Cardiac muscle cell (in vitro differentiated cells and primary cell): ENCODE measurements around the gene ATAT1. TPM values are rescaled to one million over a fixed set of nuclear protein-coding genes. Genes with fewer than 3 reads are reported as not detected.

Experiments used
- DNase-seq, 2 donors: peaks; one replicate each; pipeline versions ENCODE4 v3.0.0 to v3.0.0-alpha.2; 2010 to 2017; ENCODE audit warnings: low read depth in 1 of 2, low spot score in 1 of 2
- H3K27ac ChIP-seq: fragments of 200-600 bp; sonication (generic); 2 replicates; pipeline ENCODE4 v1.5.1; 2016
- H3K27me3 ChIP-seq: fragments of 200-600 bp; sonication (generic); 2 replicates; pipeline ENCODE4 v1.6.0; 2016; ENCODE audit warnings: control low read depth
- H3K36me3 ChIP-seq: fragments of 200-600 bp; sonication (generic); 2 replicates; pipeline ENCODE4 v1.5.1; 2016; ENCODE audit warnings: control low read depth
- H3K4me1 ChIP-seq: fragments of 200-600 bp; sonication (generic); 2 replicates; pipeline ENCODE4 v1.8.1; 2017; ENCODE audit warnings: low read depth, mild to moderate bottlenecking, mixed run types
- H3K4me3 ChIP-seq: fragments of 200-600 bp; sonication (generic); 2 replicates; pipeline ENCODE4 v1.5.1; 2016; ENCODE audit warnings: mild to moderate bottlenecking
- H3K9me3 ChIP-seq: fragments of 200-600 bp; sonication (generic); 2 replicates; pipeline ENCODE4 v1.5.1; 2017; ENCODE audit warnings: low read depth, mild to moderate bottlenecking, control low read depth
- CTCF ChIP-seq: IDR thresholded peaks from 2 replicates; pipeline ENCODE4 v1.5.1; 2012; ENCODE audit warnings: low read depth, mild to moderate bottlenecking, low read length
- polyA plus RNA-seq: library from polyadenylated mRNA; unstranded; fragments of >200 nt; fragmentation: Nextera tagmentation; extraction: Ambion mirVana; gene quantifications from 2 replicates; pipeline ENCODE4 v1.2.1, GENCODE V29; 2016
- total RNA-seq: library from RNA; depleted of rRNA; stranded (reverse); fragments of >200 nt; gene quantifications from 2 replicates; pipeline ENCODE4 v1.2.3, GENCODE V29; 2016

ATAT1 gene
- total and polyA plus RNA-seq, 2 experiments from 2014 or later: 11.2 to 18.0 TPM

- Histone ChIP-seq H3K27ac (peak within 1 kb of the TSS; percentile 83), H3K36me3 (peaks cover 10% of the 10 kb centered on the region)
- no peak for TF ChIP-seq CTCF
Observed at GRCh38 chr6:30646450-30647241, 20.0 kb downstream of the ATAT1 start, which contains the start of gene C6orf136. Gene C6orf136, plus strand, starts transcription at chr6:30647133. Its CDS starts 99 bp downstream, at chr6:30647232.

GRCh38 chr6:30647242-30648116 lies 20.8 kb downstream of the ATAT1 start:
- Histone ChIP-seq H3K36me3 (peaks cover 18% of the 10 kb centered on the region), H3K4me3 (peak overlapping the region; percentile 64), H3K4me1 (peaks cover 7% of the 10 kb centered on the region), H3K27ac (peak overlapping the region; percentile 83), H3K9me3 (no peaks in the 10 kb centered on the region), H3K27me3 (no peaks in the 10 kb centered on the region)
- no peak for TF ChIP-seq CTCF
- DNase-seq: peak; percentile 55 to 88

More at GRCh38 chr6:30646450-30647241, 20.0 kb downstream of the ATAT1 start, which contains the start of gene C6orf136:
- peak; percentile 93 to 95 for DNase-seq
- no peaks in the 10 kb centered on the region for H3K9me3 ChIP-seq
- H3K4me3 ChIP-seq: peak within 1 kb of the TSS; percentile 64
- peaks cover 7% of the 10 kb centered on the region for H3K4me1 ChIP-seq
- no peaks in the 10 kb centered on the region for H3K27me3 ChIP-seq

GRCh38 chr6:30651143-30651542 lies 24.5 kb downstream of the ATAT1 start:
- no peak for DNase-seq
- no peaks in the 10 kb centered on the region for H3K9me3 ChIP-seq
- no peak overlapping the region for H3K4me3 ChIP-seq
- no peaks in the 10 kb centered on the region for H3K27me3 ChIP-seq
- peaks cover 49% of the 10 kb centered on the region for H3K36me3 ChIP-seq
- no peak overlapping the region for H3K27ac ChIP-seq
- no peak for TF ChIP-seq CTCF
- H3K4me1 ChIP-seq: peaks cover 5% of the 10 kb centered on the region

- no peak for DNase-seq
- no peaks in the 10 kb centered on the region for H3K9me3 ChIP-seq
- no peak overlapping the region for H3K27ac ChIP-seq
- no peaks in the 10 kb centered on the region for H3K27me3 ChIP-seq
- H3K4me1 ChIP-seq: no peaks in the 10 kb centered on the region
- no peak for TF ChIP-seq CTCF
- peaks cover 70% of the 10 kb centered on the region for H3K36me3 ChIP-seq
- no peak overlapping the region for H3K4me3 ChIP-seq
Observed at GRCh38 chr6:30654798-30655742, 28.4 kb downstream of the ATAT1 start.

GRCh38 chr6:30655743-30656094 lies 29.0 kb downstream of the ATAT1 start:
- no peak for DNase-seq
- Histone ChIP-seq H3K36me3 (peaks cover 70% of the 10 kb centered on the region), H3K27me3 (no peaks in the 10 kb centered on the region), H3K4me3 (no peak overlapping the region), H3K27ac (no peak overlapping the region), H3K4me1 (no peaks in the 10 kb centered on the region), H3K9me3 (no peaks in the 10 kb centered on the region)
- TF ChIP-seq CTCF: no peak
